GM18951 (cell line): Measurements from ENCODE around the gene STAMBP.

Experiments
- POLR2A ChIP-seq: IDR thresholded peaks from 4 replicates; pipeline ENCODE4 v1.6.1; 2011; ENCODE audit warnings: mild to moderate bottlenecking; ENCODE audit not compliant: insufficient read length, insufficient read depth; ENCODE audit errors: extremely low read depth
- in situ Hi-C: fragments of 300-500 bp; cut with MboI; formaldehyde crosslinking; loops from one replicate; pipeline ENCODE4 v1.12.0; 2022; ENCODE audit warnings: low sequenced_read_pairs, mixed read lengths, inconsistent platforms; ENCODE audit not compliant: unreplicated experiment

Gene STAMBP

GRCh38 chr2:73910873-73911547 lies 82.2 kb downstream of the STAMBP start:
- in situ Hi-C loops, result no loop called here
- no peak for TF ChIP-seq POLR2A

DNA sequence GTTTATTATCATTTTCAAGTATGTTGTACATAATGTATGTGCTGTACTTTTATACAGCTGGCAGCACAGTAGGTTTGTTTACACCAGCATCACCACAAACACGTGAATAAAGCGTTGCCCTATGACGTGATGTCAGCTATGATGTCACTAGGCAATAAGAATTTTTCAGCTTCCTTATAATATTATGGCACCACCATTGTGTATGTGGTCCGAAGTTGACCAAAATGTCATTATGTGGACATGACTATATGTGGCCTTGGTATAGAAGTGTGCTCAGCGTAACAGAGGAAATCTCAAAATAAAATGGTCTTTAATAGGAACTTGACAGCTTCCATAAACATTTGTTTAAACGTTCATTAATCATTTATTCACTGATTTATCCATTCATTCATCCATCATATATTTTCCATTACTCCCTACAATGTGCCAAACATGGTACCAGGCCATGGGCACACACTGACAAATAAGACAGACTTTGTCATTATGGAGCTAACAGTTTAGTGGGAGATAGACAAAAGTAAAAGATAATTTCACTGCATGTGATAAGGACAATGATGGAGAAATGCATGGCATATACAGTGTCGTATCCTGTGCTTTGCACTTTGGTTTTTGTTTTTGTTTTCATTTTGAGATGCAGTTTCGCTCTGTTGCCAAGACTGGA lies 82.9 kb downstream of the STAMBP start:
- in situ Hi-C loops, result no loop called here
- no peak for TF ChIP-seq POLR2A

GRCh38 chr2:73913414-73914054 lies 84.8 kb downstream of the STAMBP start:
- no peak for TF ChIP-seq POLR2A
- in situ Hi-C loops, result no loop called here

DNA sequence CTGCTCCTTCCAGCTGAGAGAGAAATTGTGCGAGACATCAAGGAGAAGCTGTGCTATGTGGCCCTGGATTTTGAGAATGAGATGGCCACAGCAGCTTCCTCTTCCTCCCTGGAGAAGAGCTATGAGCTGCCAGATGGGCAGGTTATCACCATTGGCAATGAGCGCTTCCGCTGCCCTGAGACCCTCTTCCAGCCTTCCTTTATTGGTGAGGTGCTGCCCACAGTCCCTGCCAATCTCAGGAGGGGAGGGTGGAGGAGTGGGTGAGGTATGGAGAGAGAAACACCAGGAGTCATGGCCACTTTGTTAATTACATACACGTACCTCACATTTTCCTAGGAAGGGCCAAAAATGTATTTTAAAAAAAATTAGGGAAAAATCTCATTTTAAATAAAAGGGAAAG lies 85.9 kb downstream of the STAMBP start:
- TF ChIP-seq POLR2A, result no peak
- in situ Hi-C loops, result no loop called here

DNA sequence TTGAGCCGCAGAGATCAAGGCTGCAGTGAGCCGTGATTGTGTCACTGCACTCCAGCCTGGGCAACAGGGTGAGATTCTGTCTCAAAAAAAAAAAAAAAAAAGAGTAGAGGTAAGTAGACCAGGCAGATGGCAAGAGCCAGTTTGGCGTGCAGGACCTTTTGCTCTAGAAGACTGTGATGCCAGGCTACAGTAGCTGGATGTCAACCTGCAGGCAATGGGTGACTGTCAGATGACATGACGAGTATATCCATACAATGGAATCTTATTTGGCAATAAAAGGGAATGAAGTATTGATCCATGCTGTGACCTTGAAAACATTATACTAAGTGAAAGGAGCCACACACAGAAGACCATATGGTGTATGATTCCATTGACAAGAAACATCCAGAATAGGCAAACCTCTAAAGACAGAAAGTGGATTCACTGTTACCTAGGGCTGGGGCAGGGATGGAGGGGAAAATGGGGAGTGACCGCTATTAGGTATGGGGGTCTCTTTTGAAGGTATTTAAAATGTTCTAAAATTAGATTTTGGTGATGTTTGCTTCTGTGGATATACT lies 86.8 kb downstream of the STAMBP start:
- in situ Hi-C loops, result no loop called here
- TF ChIP-seq POLR2A, result no peak

DNA sequence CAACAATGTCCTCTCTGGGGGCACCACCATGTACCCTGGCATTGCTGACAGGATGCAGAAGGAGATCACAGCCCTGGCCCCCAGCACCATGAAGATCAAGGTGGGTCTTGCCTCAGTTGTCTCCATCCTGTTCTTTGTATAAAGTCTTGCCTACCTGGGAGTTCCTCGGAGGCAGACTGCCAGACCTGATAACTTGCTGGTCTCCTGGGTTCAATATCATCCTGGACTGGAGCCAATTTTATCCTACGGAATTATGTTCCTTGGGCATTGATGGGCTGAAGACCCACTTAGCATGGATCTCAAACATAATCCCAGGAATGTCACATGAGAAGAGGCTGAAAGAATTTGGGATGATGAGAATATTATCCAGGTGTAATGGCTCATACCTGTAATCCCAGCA lies 87.9 kb downstream of the STAMBP start:
- in situ Hi-C loops, result no loop called here
- no peak for TF ChIP-seq POLR2A

DNA sequence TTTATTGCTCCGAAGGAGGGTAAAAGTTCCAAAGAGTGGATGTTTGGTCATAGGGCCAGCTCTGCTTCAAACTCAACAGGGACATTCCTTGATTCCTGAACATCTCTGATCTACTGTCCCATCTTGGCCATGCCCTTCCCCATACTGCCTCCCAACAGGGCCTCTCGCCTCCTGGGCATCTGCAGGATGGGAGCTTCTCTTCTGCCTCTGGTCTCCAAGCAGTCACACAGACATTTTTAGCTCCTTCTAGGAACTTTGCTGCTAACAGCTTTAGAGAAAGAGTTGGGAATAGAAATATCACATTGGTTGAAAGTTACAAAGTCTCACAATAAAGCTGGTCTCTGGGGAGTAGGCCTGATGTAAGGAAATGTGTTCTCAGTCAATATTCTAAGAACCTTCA lies 88.5 kb downstream of the STAMBP start:
- in situ Hi-C loops, result no loop called here
- no peak for TF ChIP-seq POLR2A

- TF ChIP-seq POLR2A, result no peak
- in situ Hi-C loops, result no loop called here
Measured at GRCh38 chr2:73917696-73918207, 89.0 kb downstream of the STAMBP start.

DNA sequence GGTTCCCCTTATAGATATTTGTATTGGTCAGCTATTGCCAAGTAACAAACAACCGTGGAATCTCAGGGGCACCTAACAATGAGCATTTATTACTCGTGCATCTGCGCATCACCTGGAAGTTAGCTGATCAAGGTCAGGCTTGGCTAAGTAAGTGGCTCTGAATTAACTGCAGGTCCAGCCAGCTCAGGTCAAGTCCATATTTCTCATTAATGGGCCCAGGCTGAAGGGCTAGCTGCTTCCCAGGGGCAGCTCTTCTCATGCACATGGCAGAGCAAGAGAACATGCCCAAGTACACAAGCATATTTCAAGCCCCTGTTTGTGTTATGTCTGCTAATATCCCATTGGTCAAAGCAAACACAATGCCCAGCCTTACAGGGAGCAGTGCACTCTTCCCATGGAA lies 90.1 kb downstream of the STAMBP start:
- no peak for TF ChIP-seq POLR2A
- in situ Hi-C loops, result no loop called here

DNA sequence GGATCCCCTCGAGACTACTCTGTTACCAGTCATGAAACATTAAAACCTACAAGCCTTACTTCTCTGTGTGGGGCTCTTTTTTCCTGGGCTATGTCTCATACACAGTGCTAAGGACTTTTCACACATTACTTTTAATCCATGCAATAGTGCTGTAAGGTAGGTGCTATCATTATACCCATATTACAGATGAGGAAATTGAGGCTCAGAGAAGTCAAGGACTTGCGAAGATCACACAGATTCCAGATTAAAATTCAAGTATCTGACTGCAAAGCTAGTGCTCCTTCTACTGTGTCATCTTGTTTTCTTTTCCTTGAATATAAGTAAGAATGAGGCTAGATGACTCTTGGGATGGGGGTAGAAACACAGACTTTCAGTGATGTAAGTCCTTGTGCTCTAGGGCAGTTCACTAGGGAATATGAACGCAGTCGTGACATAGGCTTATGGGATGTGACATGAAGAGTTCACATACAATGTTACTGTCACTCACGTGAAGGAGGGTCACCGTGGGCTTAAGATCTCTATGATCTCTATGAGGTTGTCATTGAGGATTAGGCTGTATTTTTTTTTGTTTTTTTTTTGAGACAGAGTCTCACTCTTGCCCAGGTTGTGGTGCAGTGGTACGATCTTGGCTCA lies 91.0 kb downstream of the STAMBP start:
- in situ Hi-C loops, result no loop called here
- no peak for TF ChIP-seq POLR2A

- TF ChIP-seq POLR2A, result no peak
- in situ Hi-C loops, result no loop called here
Measured at GRCh38 chr2:73920577-73921545, 92.1 kb downstream of the STAMBP start.

- in situ Hi-C loops, result no loop called here
- TF ChIP-seq POLR2A, result no peak
Measured at GRCh38 chr2:73921581-73921980, 92.8 kb downstream of the STAMBP start.
